Renal cortical epithelial cell (primary cell): ENCODE data around the gene SLC8A1. TPM values are rescaled to one million over a fixed set of nuclear protein-coding genes. Genes with fewer than 3 reads are reported as not detected.

Experiments
- DNase-seq: peaks from one replicate; pipeline ENCODE4 v3.0.0-alpha.2; 2011; ENCODE audit warnings: low read depth
- total RNA-seq: library from RNA; depleted of rRNA; stranded (reverse); fragments of >200 nt; gene quantifications from 2 replicates; pipeline ENCODE4 v1.2.3, GENCODE V29; 2014

The SLC8A1 gene
- total RNA-seq, 1 donor from 2014 or later, result 11.7 TPM

GRCh38 chr2:40310303-40310702 lies 141.6 kb downstream of the SLC8A1 start:
- DNase-seq, result no peak

DNA sequence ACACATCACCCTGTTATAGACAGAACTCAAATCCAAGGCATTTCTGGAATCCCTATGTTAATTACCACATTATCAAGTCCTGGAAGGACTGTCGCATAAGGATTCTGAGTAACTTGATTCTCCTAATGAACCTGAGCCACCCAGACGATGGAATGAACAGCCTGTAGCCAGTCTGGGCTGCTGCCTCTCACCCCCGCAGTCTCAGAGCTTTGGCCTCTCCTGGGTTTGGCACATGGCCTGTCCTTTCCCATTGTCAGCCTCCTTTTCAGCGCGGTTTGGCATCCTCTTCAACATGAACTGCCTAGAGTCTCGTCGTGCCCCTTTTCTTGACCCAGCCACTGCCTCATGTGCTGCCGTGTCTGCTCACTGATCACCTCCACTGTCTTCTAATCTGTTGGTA lies 147.6 kb downstream of the SLC8A1 start:
- DNase-seq, result no peak

DNA sequence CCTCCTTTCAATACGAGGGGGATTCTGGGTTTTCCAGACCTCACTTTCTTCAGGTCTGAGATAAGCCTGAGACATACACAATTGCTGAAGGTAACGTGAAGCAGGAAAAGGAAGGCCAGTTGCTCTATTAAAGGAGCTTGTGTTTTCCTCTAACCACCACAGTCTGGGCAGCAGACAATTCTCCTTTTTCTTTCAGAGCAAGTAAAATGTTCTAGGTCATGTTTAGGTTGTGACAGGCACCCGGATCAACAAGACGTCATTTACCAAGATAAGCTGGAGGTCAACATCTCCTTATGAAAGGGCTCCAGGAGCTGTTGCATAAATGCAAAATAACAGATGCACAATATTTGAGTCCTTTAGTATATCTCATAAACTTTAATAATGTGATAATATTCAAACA lies 148.1 kb downstream of the SLC8A1 start:
- no peak for DNase-seq

GRCh38 chr2:40302751-40303325 lies 149.1 kb downstream of the SLC8A1 start:
- DNase-seq, result no peak

GRCh38 chr2:40300391-40300790 lies 151.5 kb downstream of the SLC8A1 start:
- peak; percentile 61 for DNase-seq

GRCh38 chr2:40299781-40300180 lies 152.1 kb downstream of the SLC8A1 start:
- DNase-seq, result no peak

DNA sequence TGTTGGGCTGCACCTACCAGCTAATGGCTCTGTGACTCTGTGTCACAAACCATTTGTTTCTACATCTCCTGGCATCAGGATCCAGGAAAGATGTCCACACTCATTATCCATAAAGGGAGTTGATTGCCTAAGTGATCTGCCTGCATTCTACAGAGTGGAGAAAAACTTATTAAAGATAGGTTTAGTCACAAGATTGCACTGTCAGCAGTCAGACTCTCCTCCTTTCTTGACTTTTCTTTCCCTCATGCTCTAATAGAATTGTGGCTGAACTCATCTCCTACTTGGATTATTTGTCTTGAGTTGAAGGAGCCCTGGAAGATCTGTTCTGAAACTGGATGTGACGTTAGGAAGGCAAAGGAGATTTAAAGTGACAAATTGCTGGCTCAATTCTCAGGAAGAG lies 152.7 kb downstream of the SLC8A1 start:
- no peak for DNase-seq

GRCh38 chr2:40298026-40298425 lies 153.9 kb downstream of the SLC8A1 start:
- DNase-seq, result no peak

DNA sequence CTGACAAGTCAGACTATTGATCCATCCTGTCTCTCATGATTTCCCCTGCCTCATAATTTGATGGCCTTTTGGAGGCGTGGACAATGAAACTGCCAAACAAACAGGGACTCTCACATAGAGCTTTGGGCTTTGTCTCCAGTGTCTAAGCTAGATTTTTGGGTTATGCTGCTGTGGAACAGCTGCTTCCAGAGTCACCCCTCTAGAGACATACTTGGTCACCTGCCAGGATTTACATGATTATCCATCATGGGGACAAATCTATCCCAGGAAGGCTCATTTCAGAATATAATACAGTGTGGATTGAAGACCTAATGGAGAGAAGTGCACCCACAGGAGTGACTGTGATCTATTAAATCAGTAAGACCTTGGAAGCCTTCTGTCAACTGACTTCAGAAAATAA lies 159.6 kb downstream of the SLC8A1 start:
- DNase-seq, result no peak

DNA sequence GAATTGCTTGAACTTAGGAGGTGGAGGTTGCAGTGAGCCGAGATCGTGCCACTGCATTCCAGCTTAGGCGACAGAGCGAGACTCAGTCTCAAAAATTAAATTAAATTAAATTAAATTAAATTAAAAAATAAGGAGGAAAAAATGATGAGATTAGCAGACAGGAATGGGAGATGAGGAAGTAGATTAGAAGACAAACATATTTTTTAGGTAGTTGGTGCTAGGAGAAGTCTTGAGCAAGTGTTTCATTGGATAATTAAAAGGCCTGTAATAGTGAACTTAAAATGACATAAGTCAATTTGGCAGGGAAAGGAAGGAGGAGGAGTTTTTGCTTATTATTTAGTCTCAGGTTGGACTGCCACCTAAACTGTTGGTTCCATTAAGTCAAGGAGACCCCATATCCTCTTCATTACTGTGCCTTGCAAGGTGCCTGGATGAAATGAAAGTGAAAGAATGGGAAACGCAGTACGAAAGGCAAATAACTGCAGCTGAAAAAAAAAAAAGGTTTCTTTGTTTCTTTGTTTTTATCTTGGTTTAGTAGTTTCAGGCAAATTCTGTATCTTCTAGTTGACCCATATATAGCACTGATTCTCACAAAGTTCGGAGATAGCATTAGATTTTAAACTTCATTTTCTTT lies 162.0 kb downstream of the SLC8A1 start:
- no peak for DNase-seq

- no peak for DNase-seq
These were observed 164.1 kb downstream of the SLC8A1 start for GRCh38 chr2:40287773-40288172.

- DNase-seq, result no peak
These were observed 164.7 kb downstream of the SLC8A1 start for GRCh38 chr2:40287195-40287594.

DNA sequence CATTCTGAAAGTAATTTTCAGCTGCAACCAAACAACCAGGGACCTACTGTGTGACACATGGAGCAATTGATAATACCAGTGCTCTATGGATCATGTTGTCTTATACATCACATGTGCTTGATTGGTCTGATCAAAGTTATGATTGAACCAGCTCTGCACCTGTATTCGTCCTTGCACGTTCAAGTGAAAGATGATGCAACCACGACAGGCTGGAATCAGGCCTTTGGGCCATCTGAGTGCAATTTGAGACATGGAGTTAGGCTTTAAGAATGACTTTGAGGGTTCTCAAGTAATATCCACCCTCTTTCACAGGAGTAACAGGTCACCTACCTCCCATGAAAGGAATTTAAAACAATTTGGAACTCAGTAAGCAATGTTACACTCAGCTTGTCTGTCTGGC lies 165.2 kb downstream of the SLC8A1 start:
- no peak for DNase-seq

- DNase-seq, result no peak
These were observed 166.5 kb downstream of the SLC8A1 start for GRCh38 chr2:40285391-40285790.

- no peak for DNase-seq
These were observed 167.1 kb downstream of the SLC8A1 start for GRCh38 chr2:40284797-40285196.

DNA sequence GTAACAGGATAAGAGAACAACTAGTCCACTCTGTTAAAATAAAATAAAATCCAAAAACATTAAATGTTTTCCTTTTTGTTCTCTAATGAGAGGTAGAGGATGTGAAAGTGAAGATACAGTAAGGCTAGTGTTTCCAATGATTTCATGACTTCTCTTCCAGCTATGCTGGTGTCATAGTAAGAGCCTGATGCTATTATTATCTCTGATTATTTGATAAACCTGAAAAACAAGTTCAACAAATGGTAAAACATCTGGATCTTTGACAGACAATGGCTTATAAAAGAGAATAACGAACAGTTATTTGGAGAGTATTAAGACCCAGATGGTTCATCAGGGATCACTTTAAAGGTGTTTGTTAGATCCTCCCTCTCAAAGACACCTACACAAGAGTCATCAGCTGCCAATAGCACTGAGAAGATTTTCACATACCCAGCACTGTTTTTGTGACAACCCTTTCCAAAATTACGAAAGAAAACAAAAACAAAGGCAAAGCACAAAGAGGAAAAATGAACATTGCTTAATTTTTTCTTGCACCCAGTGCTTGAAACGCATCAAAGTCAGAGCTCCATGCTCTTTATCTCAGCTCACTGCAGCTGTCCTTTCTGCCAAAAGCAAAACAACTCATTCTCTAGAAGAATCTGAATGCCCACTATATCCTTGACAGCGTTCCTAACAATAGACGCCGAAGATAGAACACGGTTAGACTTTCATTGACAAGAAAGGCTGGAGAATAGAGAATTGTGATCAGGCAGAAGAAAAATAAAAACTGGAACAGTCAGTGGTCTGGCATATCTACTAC lies 168.6 kb downstream of the SLC8A1 start:
- DNase-seq, result no peak

DNA sequence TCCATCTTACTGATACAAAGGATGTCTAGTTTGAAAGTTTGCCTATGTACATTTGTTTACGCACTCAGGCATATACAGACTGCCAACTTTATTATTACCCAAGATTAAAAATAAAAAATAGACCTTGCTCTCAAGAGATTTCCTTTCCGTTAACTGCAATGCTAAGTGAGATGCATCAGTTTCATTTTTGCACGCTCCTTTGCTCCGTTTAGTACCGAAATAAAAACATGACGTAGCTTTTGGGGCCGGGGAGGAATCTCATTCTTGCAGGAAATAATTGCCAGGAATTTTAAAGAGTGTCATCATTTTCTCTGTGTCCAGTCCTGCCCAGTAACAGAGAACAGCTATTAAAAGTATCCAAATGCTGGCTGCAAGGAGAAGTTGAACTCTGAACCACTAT lies 169.5 kb downstream of the SLC8A1 start:
- DNase-seq, result peak; percentile 28

GRCh38 chr2:40281021-40281940 lies 170.6 kb downstream of the SLC8A1 start:
- DNase-seq, result peak; percentile 97

GRCh38 chr2:40279482-40279881 lies 172.4 kb downstream of the SLC8A1 start:
- no peak for DNase-seq

- no peak for DNase-seq
These were observed 172.9 kb downstream of the SLC8A1 start for GRCh38 chr2:40279001-40279400.

DNA sequence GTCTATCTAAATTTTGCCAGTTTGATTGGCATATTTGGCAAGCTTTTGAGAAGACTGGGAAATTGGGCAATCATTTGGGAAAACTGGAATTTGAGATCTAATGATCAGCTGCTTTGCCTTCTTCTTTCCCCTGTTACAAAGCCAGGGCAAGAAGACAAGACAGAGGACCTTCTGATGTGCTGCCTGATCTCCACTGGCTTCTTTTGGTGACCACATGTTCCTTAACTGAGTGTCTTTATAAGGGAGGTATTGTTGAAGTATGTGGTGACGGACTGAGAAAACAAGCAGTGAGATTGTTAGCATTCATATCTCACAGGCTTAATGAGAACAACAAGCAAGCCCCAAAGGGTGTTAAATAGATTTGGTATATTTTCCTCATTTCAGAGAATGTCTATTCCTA lies 175.8 kb downstream of the SLC8A1 start:
- no peak for DNase-seq

GRCh38 chr2:40274270-40274669 lies 177.6 kb downstream of the SLC8A1 start:
- DNase-seq, result no peak
